GM23338 (cell line): ENCODE data around the gene NIPAL4. TPM values are rescaled to one million over a fixed set of nuclear protein-coding genes. Genes with fewer than 3 reads are reported as not detected.

ENCODE experiments used
- ATAC-seq: fragments of 200-7000 bp; cut with Tn5 transposase; 3 replicates; pipeline ENCODE4 v1.9.1; 2020
- DNase-seq: peaks from one replicate; pipeline ENCODE4 v3.0.0-alpha.2; 2015; ENCODE audit warnings: low spot score
- H2AFZ ChIP-seq: fragments of 200-600 bp; sonication (generic); 2 replicates; pipeline ENCODE4 v1.8.0; 2016; ENCODE audit warnings: antibody characterized with exemption, mild to moderate bottlenecking, moderate library complexity
- H3F3A ChIP-seq: fragments of 200-600 bp; sonication (generic); replicated peaks from 2 replicates; pipeline ENCODE4 v1.8.0; 2017; ENCODE audit warnings: antibody characterized with exemption, mixed run types, low read depth
- H3K27ac ChIP-seq: fragments of 200-600 bp; sonication (generic); 2 replicates; pipeline ENCODE4 v1.6.1; 2016; ENCODE audit warnings: low read depth
- H3K27me3 ChIP-seq: fragments of 200-600 bp; sonication (generic); 2 replicates; pipeline ENCODE4 v1.8.0; 2016; ENCODE audit warnings: mild to moderate bottlenecking, mixed run types, moderate library complexity; ENCODE audit not compliant: insufficient read depth
- H3K36me3 ChIP-seq: fragments of 200-600 bp; sonication (generic); 2 replicates; pipeline ENCODE4 v1.8.0; 2016; ENCODE audit warnings: mild to moderate bottlenecking; ENCODE audit not compliant: insufficient read depth
- H3K4me1 ChIP-seq: fragments of 200-600 bp; sonication (generic); 2 replicates; pipeline ENCODE4 v1.8.0; 2016; ENCODE audit warnings: mild to moderate bottlenecking, moderate library complexity; ENCODE audit not compliant: insufficient read depth
- H3K4me2 ChIP-seq: fragments of 200-600 bp; sonication (generic); 2 replicates; pipeline ENCODE4 v1.7.1; 2017; ENCODE audit warnings: mixed run types
- H3K4me3 ChIP-seq: fragments of 200-600 bp; sonication (generic); 2 replicates; pipeline ENCODE4 v1.6.1; 2016; ENCODE audit warnings: mixed run types
- H3K79me2 ChIP-seq: fragments of 200-600 bp; sonication (generic); replicated peaks from 2 replicates; pipeline ENCODE4 v1.8.0; 2017; ENCODE audit warnings: mild to moderate bottlenecking; ENCODE audit not compliant: insufficient read depth
- H3K9me2 ChIP-seq: fragments of 200-600 bp; sonication (generic); 2 replicates; pipeline ENCODE4 v1.8.0; 2017; ENCODE audit not compliant: insufficient read depth
- H4K20me1 ChIP-seq: fragments of 200-600 bp; sonication (generic); replicated peaks from 2 replicates; pipeline ENCODE4 v1.8.0; 2017; ENCODE audit warnings: mild to moderate bottlenecking; ENCODE audit not compliant: insufficient read depth
- H3K27ac Mint-ChIP-seq: 2 replicates; pipeline ENCODE4 v1.8.0; 2020; ENCODE audit warnings: inconsistent platforms, mild to moderate bottlenecking, moderate library complexity, mixed read lengths
- H3K27me3 Mint-ChIP-seq: 3 replicates; pipeline ENCODE4 v1.8.0; 2022; ENCODE audit warnings: low read depth, mild to moderate bottlenecking, moderate library complexity, mixed read lengths, inconsistent platforms; ENCODE audit not compliant: insufficient read depth, poor library complexity
- H3K36me3 Mint-ChIP-seq: 3 replicates; pipeline ENCODE4 v1.8.0; 2021; ENCODE audit warnings: low read depth, mild to moderate bottlenecking, inconsistent platforms, moderate library complexity, mixed read lengths
- H3K4me1 Mint-ChIP-seq: 3 replicates; pipeline ENCODE4 v1.8.0; 2020; ENCODE audit warnings: mild to moderate bottlenecking, inconsistent platforms, mixed read lengths
- H3K4me3 Mint-ChIP-seq: 3 replicates; pipeline ENCODE4 v1.8.0; 2021; ENCODE audit warnings: moderate library complexity, mild to moderate bottlenecking, inconsistent platforms, mixed read lengths
- H3K9me3 Mint-ChIP-seq: 3 replicates; pipeline ENCODE4 v1.8.0; 2020; ENCODE audit warnings: moderate library complexity, mild to moderate bottlenecking, inconsistent platforms, mixed read lengths
- CREB1 ChIP-seq: fragments of 250-450 bp; sonication (Bioruptor Pico); IDR thresholded peaks from 2 replicates; pipeline ENCODE4 v1.5.0; 2020; ENCODE audit warnings: low read depth, mild to moderate bottlenecking, moderate library complexity
- EZH2 ChIP-seq: fragments of 200-600 bp; sonication (generic); IDR thresholded peaks from one replicate; pipeline ENCODE4 v1.8.0; 2017; ENCODE audit warnings: antibody characterized with exemption, mild to moderate bottlenecking, low read depth; ENCODE audit not compliant: unreplicated experiment
- EZH2phosphoT487 ChIP-seq: fragments of 200-600 bp; sonication (generic); IDR thresholded peaks from one replicate; pipeline ENCODE4 v1.8.1; 2018; ENCODE audit warnings: antibody characterized with exemption; ENCODE audit not compliant: unreplicated experiment
- JUNB ChIP-seq: IDR thresholded peaks from one replicate; pipeline ENCODE4 v1.6.1; 2016; ENCODE audit warnings: antibody characterized with exemption; ENCODE audit not compliant: unreplicated experiment
- NANOG ChIP-seq: IDR thresholded peaks from 2 replicates; pipeline ENCODE4 v1.6.1; 2016; ENCODE audit warnings: antibody characterized with exemption, borderline replicate concordance
- POLR2AphosphoS5 ChIP-seq: IDR thresholded peaks from 2 replicates; pipeline ENCODE4 v1.6.1; 2016; ENCODE audit warnings: antibody characterized with exemption, low read depth
- STAT1 ChIP-seq: IDR thresholded peaks from one replicate; pipeline ENCODE4 v1.6.1; 2016; ENCODE audit warnings: antibody characterized with exemption; ENCODE audit not compliant: unreplicated experiment
- ZNF114 ChIP-seq: fragments of 250-450 bp; sonication (Bioruptor Pico); IDR thresholded peaks from 2 replicates; pipeline ENCODE4 v1.5.0; 2020; ENCODE audit warnings: mild to moderate bottlenecking, moderate library complexity
- ZNF331 ChIP-seq: fragments of 250-450 bp; sonication (Bioruptor Pico); IDR thresholded peaks from 2 replicates; pipeline ENCODE4 v1.5.0; 2020; ENCODE audit warnings: low read depth, mild to moderate bottlenecking, moderate library complexity
- polyA plus RNA-seq: library from polyadenylated mRNA; unstranded; fragments of >200 nt; fragmentation: Nextera tagmentation; extraction: Ambion mirVana; gene quantifications from 2 replicates; pipeline ENCODE4 v1.2.1, GENCODE V29; 2016
- total RNA-seq: library from RNA; depleted of rRNA; stranded (reverse); fragments of >200 nt; shearing (Covaris generic); gene quantifications from 2 replicates; pipeline ENCODE4 v1.2.3, GENCODE V29; 2014
- TF ChIP-seq, protein P1 (sequence below): IDR thresholded peaks from one replicate; pipeline ENCODE4 v1.6.1; 2018; ENCODE audit warnings: antibody characterized with exemption; ENCODE audit not compliant: unreplicated experiment
- TF ChIP-seq, protein P2 (sequence below): IDR thresholded peaks from 2 replicates; pipeline ENCODE4 v1.6.1; 2016; ENCODE audit warnings: antibody characterized with exemption
- TF ChIP-seq, protein P3 (sequence below): fragments of 250-450 bp; sonication (Bioruptor Pico); IDR thresholded peaks from 2 replicates; pipeline ENCODE4 v1.5.0; 2020; ENCODE audit warnings: mild to moderate bottlenecking, moderate library complexity
- TF ChIP-seq, protein P4 (sequence below), 2 experiments: fragments of 200-600 bp in 1 of 2; sonication (generic) in 1 of 2; conservative IDR thresholded peaks; 2 replicates each; pipeline versions ENCODE4 v1.5.1 to v1.6.1; 2016 to 2017; ENCODE audit warnings: antibody characterized with exemption in 2 of 2, low read depth in 2 of 2, mild to moderate bottlenecking in 2 of 2, moderate library complexity in 1 of 2

Gene NIPAL4
- total and polyA plus RNA-seq, 2 experiments from 2014 or later, result 0.21 TPM; not detected in 1

DNA sequence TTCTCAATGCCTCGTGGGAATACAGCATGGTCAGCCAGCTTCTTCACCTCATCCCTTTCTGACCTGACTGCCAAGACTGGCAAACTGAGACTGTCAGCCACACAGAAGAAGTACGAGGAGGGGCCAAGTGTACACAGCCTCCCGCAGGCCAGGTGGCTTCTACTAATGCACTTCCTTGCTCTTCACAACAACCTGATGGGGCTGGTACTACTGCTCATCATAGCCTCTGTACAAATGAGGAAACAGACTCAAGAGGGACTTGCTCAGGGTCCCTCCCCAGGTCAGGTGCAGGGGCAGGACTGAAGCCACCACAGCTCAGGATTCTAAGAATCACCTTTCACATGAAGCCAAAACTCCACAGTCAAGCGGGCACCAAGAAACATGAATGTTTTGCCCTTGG is 21.3 kb downstream of the NIPAL4 start:
- no peaks in the 10 kb centered on the region for H3F3A ChIP-seq
- H3K4me3 ChIP-seq, result no peak overlapping the region
- ATAC-seq (no peak), DNase-seq (no peak)
- no peaks in the 10 kb centered on the region for H4K20me1 ChIP-seq
- no peak overlapping the region for H2AFZ ChIP-seq
- Mint-ChIP-seq H3K27ac (no peak overlapping the region), H3K4me1 (peaks cover 20% of the 10 kb centered on the region), H3K4me3 (no peak overlapping the region), H3K9me3 (no peaks in the 10 kb centered on the region), H3K27me3 (no peaks in the 10 kb centered on the region), H3K36me3 (peaks cover 9% of the 10 kb centered on the region)
- H3K9me2 ChIP-seq, result no peaks in the 10 kb centered on the region
- H3K27me3 ChIP-seq, result no peaks in the 10 kb centered on the region
- no peaks in the 10 kb centered on the region for H3K36me3 ChIP-seq
- H3K4me1 ChIP-seq, result peaks cover 9% of the 10 kb centered on the region
- TF ChIP-seq JUNB, result no peak
- TF ChIP-seq, protein P1, sequence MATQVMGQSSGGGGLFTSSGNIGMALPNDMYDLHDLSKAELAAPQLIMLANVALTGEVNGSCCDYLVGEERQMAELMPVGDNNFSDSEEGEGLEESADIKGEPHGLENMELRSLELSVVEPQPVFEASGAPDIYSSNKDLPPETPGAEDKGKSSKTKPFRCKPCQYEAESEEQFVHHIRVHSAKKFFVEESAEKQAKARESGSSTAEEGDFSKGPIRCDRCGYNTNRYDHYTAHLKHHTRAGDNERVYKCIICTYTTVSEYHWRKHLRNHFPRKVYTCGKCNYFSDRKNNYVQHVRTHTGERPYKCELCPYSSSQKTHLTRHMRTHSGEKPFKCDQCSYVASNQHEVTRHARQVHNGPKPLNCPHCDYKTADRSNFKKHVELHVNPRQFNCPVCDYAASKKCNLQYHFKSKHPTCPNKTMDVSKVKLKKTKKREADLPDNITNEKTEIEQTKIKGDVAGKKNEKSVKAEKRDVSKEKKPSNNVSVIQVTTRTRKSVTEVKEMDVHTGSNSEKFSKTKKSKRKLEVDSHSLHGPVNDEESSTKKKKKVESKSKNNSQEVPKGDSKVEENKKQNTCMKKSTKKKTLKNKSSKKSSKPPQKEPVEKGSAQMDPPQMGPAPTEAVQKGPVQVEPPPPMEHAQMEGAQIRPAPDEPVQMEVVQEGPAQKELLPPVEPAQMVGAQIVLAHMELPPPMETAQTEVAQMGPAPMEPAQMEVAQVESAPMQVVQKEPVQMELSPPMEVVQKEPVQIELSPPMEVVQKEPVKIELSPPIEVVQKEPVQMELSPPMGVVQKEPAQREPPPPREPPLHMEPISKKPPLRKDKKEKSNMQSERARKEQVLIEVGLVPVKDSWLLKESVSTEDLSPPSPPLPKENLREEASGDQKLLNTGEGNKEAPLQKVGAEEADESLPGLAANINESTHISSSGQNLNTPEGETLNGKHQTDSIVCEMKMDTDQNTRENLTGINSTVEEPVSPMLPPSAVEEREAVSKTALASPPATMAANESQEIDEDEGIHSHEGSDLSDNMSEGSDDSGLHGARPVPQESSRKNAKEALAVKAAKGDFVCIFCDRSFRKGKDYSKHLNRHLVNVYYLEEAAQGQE, result no peak
- TF ChIP-seq ZNF331, result no peak
- no peak for TF ChIP-seq NANOG
- no peak for TF ChIP-seq POLR2AphosphoS5
- TF ChIP-seq, protein P2, sequence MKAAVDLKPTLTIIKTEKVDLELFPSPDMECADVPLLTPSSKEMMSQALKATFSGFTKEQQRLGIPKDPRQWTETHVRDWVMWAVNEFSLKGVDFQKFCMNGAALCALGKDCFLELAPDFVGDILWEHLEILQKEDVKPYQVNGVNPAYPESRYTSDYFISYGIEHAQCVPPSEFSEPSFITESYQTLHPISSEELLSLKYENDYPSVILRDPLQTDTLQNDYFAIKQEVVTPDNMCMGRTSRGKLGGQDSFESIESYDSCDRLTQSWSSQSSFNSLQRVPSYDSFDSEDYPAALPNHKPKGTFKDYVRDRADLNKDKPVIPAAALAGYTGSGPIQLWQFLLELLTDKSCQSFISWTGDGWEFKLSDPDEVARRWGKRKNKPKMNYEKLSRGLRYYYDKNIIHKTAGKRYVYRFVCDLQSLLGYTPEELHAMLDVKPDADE, result no peak
- no peak for TF ChIP-seq STAT1
- TF ChIP-seq, protein P3, sequence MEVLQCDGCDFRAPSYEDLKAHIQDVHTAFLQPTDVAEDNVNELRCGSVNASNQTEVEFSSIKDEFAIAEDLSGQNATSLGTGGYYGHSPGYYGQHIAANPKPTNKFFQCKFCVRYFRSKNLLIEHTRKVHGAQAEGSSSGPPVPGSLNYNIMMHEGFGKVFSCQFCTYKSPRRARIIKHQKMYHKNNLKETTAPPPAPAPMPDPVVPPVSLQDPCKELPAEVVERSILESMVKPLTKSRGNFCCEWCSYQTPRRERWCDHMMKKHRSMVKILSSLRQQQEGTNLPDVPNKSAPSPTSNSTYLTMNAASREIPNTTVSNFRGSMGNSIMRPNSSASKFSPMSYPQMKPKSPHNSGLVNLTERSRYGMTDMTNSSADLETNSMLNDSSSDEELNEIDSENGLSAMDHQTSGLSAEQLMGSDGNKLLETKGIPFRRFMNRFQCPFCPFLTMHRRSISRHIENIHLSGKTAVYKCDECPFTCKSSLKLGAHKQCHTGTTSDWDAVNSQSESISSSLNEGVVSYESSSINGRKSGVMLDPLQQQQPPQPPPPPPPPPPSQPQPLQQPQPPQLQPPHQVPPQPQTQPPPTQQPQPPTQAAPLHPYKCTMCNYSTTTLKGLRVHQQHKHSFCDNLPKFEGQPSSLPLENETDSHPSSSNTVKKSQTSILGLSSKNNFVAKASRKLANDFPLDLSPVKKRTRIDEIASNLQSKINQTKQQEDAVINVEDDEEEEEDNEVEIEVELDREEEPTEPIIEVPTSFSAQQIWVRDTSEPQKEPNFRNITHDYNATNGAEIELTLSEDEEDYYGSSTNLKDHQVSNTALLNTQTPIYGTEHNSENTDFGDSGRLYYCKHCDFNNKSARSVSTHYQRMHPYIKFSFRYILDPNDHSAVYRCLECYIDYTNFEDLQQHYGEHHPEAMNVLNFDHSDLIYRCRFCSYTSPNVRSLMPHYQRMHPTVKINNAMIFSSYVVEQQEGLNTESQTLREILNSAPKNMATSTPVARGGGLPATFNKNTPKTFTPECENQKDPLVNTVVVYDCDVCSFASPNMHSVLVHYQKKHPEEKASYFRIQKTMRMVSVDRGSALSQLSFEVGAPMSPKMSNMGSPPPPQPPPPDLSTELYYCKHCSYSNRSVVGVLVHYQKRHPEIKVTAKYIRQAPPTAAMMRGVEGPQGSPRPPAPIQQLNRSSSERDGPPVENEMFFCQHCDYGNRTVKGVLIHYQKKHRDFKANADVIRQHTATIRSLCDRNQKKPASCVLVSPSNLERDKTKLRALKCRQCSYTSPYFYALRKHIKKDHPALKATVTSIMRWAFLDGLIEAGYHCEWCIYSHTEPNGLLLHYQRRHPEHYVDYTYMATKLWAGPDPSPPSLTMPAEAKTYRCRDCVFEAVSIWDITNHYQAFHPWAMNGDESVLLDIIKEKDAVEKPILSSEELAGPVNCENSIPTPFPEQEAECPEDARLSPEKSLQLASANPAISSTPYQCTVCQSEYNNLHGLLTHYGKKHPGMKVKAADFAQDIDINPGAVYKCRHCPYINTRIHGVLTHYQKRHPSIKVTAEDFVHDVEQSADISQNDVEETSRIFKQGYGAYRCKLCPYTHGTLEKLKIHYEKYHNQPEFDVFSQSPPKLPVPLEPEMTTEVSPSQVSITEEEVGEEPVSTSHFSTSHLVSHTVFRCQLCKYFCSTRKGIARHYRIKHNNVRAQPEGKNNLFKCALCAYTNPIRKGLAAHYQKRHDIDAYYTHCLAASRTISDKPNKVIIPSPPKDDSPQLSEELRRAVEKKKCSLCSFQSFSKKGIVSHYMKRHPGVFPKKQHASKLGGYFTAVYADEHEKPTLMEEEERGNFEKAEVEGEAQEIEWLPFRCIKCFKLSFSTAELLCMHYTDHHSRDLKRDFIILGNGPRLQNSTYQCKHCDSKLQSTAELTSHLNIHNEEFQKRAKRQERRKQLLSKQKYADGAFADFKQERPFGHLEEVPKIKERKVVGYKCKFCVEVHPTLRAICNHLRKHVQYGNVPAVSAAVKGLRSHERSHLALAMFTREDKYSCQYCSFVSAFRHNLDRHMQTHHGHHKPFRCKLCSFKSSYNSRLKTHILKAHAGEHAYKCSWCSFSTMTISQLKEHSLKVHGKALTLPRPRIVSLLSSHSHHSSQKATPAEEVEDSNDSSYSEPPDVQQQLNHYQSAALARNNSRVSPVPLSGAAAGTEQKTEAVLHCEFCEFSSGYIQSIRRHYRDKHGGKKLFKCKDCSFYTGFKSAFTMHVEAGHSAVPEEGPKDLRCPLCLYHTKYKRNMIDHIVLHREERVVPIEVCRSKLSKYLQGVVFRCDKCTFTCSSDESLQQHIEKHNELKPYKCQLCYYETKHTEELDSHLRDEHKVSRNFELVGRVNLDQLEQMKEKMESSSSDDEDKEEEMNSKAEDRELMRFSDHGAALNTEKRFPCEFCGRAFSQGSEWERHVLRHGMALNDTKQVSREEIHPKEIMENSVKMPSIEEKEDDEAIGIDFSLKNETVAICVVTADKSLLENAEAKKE (CRISPR knock-in tag), result no peak
- TF ChIP-seq, protein P4, sequence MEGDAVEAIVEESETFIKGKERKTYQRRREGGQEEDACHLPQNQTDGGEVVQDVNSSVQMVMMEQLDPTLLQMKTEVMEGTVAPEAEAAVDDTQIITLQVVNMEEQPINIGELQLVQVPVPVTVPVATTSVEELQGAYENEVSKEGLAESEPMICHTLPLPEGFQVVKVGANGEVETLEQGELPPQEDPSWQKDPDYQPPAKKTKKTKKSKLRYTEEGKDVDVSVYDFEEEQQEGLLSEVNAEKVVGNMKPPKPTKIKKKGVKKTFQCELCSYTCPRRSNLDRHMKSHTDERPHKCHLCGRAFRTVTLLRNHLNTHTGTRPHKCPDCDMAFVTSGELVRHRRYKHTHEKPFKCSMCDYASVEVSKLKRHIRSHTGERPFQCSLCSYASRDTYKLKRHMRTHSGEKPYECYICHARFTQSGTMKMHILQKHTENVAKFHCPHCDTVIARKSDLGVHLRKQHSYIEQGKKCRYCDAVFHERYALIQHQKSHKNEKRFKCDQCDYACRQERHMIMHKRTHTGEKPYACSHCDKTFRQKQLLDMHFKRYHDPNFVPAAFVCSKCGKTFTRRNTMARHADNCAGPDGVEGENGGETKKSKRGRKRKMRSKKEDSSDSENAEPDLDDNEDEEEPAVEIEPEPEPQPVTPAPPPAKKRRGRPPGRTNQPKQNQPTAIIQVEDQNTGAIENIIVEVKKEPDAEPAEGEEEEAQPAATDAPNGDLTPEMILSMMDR (conservative IDR thresholded peaks at IDR 0.05; ENCODE audit: low read depth in 2 of 2), result no peak
- no peak for TF ChIP-seq ZNF114 (CRISPR knock-in tag)
- TF ChIP-seq EZH2, result no peak
- TF ChIP-seq CREB1, result no peak
- no peak for TF ChIP-seq EZH2phosphoT487
- no peak overlapping the region for H3K4me2 ChIP-seq
- H3K79me2 ChIP-seq, result no peaks in the 10 kb centered on the region
- no peak overlapping the region for H3K27ac ChIP-seq
